Cardiac fibroblast (primary cell): Measurements from ENCODE around the gene ZNF639.
"Not testable (repeated sequence)": the region's sequence is repeated elsewhere in the genome, so short reads cannot be mapped to it uniquely, and the experiment has no call there.

Source experiments
- DNase-seq, 2 donors: peaks; one replicate each; pipeline versions ENCODE4 v3.0.0 to v3.0.0-alpha.2; 2010; ENCODE audit warnings: low read depth in 2 of 2
- H3K4me3 ChIP-seq, 2 donors: replicated peaks in 1 of 2; 1 replicate in 1 of 2; 2 replicates in 1 of 2; pipeline ENCODE4 v1.5.1; 2011; ENCODE audit warnings: low read depth in 2 of 2, low read length in 2 of 2, mild to moderate bottlenecking in 2 of 2, moderate library complexity in 1 of 2
- TF ChIP-seq, protein P1 (sequence below): IDR thresholded peaks from one replicate; pipeline ENCODE4 v1.5.1; 2011; ENCODE audit warnings: low read depth, mild to moderate bottlenecking, low read length, inconsistent platforms

ZNF639 gene

GRCh38 chr3:179299316-179299715, 23.5 kb upstream of the ZNF639 start:
- TF ChIP-seq, protein P1, sequence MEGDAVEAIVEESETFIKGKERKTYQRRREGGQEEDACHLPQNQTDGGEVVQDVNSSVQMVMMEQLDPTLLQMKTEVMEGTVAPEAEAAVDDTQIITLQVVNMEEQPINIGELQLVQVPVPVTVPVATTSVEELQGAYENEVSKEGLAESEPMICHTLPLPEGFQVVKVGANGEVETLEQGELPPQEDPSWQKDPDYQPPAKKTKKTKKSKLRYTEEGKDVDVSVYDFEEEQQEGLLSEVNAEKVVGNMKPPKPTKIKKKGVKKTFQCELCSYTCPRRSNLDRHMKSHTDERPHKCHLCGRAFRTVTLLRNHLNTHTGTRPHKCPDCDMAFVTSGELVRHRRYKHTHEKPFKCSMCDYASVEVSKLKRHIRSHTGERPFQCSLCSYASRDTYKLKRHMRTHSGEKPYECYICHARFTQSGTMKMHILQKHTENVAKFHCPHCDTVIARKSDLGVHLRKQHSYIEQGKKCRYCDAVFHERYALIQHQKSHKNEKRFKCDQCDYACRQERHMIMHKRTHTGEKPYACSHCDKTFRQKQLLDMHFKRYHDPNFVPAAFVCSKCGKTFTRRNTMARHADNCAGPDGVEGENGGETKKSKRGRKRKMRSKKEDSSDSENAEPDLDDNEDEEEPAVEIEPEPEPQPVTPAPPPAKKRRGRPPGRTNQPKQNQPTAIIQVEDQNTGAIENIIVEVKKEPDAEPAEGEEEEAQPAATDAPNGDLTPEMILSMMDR, result no peak
- H3K4me3 ChIP-seq, result no peak overlapping the region
- DNase-seq, result no peak

DNA sequence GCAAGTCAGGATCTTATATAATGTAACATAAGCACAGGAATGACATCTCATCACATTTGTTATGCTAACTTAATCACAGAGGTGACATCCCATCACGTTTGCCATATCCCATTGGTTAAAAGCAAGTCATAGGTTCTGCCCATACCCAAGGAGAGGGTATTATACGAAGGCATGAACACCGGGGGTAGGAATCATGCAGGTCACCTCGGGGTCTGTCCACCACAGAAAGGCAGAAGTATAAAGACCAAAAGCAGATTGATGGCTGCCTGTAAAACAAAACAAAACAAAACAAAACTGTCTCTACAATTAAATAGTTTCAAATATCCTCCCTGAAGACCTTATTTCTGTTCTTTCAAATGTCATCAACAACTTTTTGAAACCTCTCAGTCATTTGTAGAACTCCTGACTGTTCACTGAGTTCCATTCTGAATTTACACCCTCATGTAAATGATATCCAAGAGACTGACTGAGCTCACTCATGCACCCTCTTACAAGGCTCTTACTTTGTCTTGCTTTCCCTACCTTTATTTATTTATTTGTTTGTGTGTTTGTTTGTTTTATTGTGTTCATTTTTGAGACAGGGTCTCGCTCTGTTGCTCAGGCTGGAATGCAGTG, 22.7 kb upstream of the ZNF639 start:
- no peak for DNase-seq
- TF ChIP-seq, protein P1, result no peak
- no peak overlapping the region for H3K4me3 ChIP-seq

GRCh38 chr3:179301645-179302044, 21.2 kb upstream of the ZNF639 start:
- H3K4me3 ChIP-seq, result no peak overlapping the region
- no peak for DNase-seq
- TF ChIP-seq, protein P1, result no peak

DNA sequence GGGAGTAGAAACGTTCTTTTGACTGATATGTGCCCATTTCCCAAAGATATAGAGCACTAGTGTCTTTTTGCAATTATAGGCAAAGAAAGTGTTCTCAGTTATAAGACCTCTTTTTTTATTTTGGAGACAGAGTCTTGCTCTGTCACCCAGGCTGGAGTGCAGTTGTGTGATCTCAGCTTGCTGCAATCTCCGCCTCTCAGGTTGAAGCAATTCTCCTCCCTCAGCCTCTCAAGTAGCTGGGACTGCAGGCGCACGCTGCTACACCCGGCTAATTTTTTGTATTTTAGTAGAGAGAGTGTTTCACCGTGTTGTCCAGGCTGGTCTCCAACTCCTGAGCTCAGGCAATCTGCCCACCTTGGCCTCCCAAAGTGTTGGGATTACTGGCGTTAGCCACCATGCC, 20.7 kb upstream of the ZNF639 start:
- no peak overlapping the region for H3K4me3 ChIP-seq
- TF ChIP-seq, protein P1, result no peak
- DNase-seq, result no peak

GRCh38 chr3:179304605-179305004, 18.2 kb upstream of the ZNF639 start:
- H3K4me3 ChIP-seq, result no peak overlapping the region
- DNase-seq, result peak in 1 of 2 donors; percentile 40
- TF ChIP-seq, protein P1, result no peak

DNA sequence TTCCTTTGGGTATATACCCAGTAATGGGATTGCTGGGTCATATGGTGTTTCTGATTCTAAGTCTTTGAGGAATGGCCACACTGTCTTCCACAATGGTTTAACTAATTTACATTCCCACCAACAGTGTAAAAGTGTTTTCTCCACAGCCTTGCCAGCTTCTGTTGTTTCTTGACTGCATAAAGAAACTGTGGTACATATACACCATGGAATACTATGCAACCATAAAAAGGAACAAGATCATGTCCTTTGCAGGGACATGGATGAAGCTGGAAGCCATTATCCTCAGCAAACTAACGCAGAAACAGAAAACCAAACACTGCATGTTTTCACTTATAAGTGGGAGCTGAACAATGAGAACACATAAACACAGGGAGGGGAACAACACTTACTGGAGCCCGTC, 15.5 kb upstream of the ZNF639 start:
- DNase-seq, H3K4me3 ChIP-seq: not testable (repeated sequence)

DNA sequence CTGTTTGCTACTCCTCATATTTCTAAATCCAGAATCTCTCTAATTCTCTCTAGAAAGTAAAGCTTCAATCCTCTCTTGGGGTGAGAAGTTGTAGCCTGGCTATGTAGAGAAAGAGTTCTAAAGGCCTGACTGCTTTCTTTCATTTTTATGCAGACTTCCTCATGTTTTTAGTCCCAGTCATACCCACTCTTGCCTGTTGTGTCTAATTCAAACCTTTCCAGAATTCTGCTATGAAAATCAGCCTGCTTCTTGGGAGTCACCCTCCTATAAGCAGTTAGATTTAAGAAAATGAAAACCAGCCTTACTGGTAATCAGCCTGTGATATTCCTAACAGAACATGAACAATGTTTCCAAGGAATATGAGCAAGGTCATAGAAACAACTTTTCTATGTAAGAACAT, 14.8 kb upstream of the ZNF639 start:
- TF ChIP-seq, protein P1, result no peak
- H3K4me3 ChIP-seq, result no peak overlapping the region
- DNase-seq, result no peak
